ENCODE measurements around the gene C3orf85.
"Not testable (repeated sequence)": the region's sequence is repeated elsewhere in the genome, so short reads cannot be mapped to it uniquely, and the experiment has no call there.

The C3orf85 gene

GRCh38 chr3:109136523-109136922 is at the start of gene C3orf85:
C3orf85 (plus strand) TSS chr3:109136719; CDS start chr3:109136848, 129 bp downstream.
- DNase-seq: no peak

- DNase-seq: no peak
These were observed 47.3 kb upstream of the C3orf85 start for GRCh38 chr3:109089265-109089664.

- DNase-seq: no peak
These were observed 44.7 kb upstream of the C3orf85 start for GRCh38 chr3:109091846-109092245.

- DNase-seq: no peak
These were observed 43.0 kb upstream of the C3orf85 start for GRCh38 chr3:109093561-109093960.

GRCh38 chr3:109095166-109095565 is 41.4 kb upstream of the C3orf85 start:
- no peak for DNase-seq

- no peak for DNase-seq
These were observed 38.4 kb upstream of the C3orf85 start for GRCh38 chr3:109098079-109098644.

GRCh38 chr3:109109574-109109973 is 26.9 kb upstream of the C3orf85 start:
- DNase-seq: no peak

GRCh38 chr3:109112946-109113760 is 23.4 kb upstream of the C3orf85 start:
- no peak for DNase-seq

- no peak for DNase-seq
These were observed 21.8 kb upstream of the C3orf85 start for GRCh38 chr3:109114746-109115145.

GRCh38 chr3:109115451-109115850 is 21.1 kb upstream of the C3orf85 start:
- no peak for DNase-seq

GRCh38 chr3:109116031-109116430 is 20.5 kb upstream of the C3orf85 start:
- DNase-seq: no peak

GRCh38 chr3:109117939-109118338 is 18.6 kb upstream of the C3orf85 start, which contains the start of gene MORC1:
MORC1 (minus strand) TSS chr3:109118134; CDS start chr3:109118059, 75 bp downstream.
- no peak for DNase-seq

- DNase-seq: no peak
These were observed 17.9 kb upstream of the C3orf85 start for GRCh38 chr3:109118584-109118983.

GRCh38 chr3:109122690-109123089 is 13.8 kb upstream of the C3orf85 start:
- DNase-seq: no peak

- DNase-seq: no peak
These were observed 10.6 kb upstream of the C3orf85 start for GRCh38 chr3:109125902-109126301.

- DNase-seq: no peak
These were observed 9.0 kb upstream of the C3orf85 start for GRCh38 chr3:109127553-109127952.

GRCh38 chr3:109131276-109131675 is 5.2 kb upstream of the C3orf85 start:
- peak; percentile 16 for DNase-seq

GRCh38 chr3:109132801-109133473 is 3.6 kb upstream of the C3orf85 start:
- DNase-seq: peak; percentile 91

GRCh38 chr3:109133474-109133816 is 3.1 kb upstream of the C3orf85 start:
- DNase-seq: not testable (repeated sequence)

- peak; percentile 63 for DNase-seq
These were observed 1.2 kb downstream of the C3orf85 start for GRCh38 chr3:109137761-109138160.

- no peak for DNase-seq
These were observed 3.8 kb downstream of the C3orf85 start for GRCh38 chr3:109140318-109140717.

- no peak for DNase-seq
These were observed 7.1 kb downstream of the C3orf85 start for GRCh38 chr3:109143646-109144045.

- DNase-seq: no peak
These were observed 12.6 kb downstream of the C3orf85 start for GRCh38 chr3:109149078-109149477.

GRCh38 chr3:109152320-109152719 is 15.8 kb downstream of the C3orf85 start:
- no peak for DNase-seq

Measured in kidney glomerular epithelial cell (primary cell).